ENCODE results near the gene TP63.

- TF ChIP-seq POLR2AphosphoS5 (IDR thresholded peaks at IDR 0.05; ENCODE audit: low read depth, low read length) (no peak), POLR2A (IDR thresholded peaks at IDR 0.05; ENCODE audit: low read depth, low read length) (no peak), POU2F2 (IDR thresholded peaks at IDR 0.05; ENCODE audit: low read depth, low read length) (no peak)
Observed at GRCh38 chr3:189737619-189738018, 106.4 kb downstream of the TP63 start.

Measured in GM12891 (cell line).